Measurements from ENCODE around the gene SYNDIG1.

SYNDIG1 gene

GRCh38 chr20:24676353-24676977 lies 207.0 kb downstream of the SYNDIG1 start:
- DNase-seq (ENCODE audit: low read depth): no peak
- TF ChIP-seq CTCF (IDR thresholded peaks at IDR 0.05; ENCODE audit: low read depth, low read length, missing control alignments): no peak
- H3K4me3 ChIP-seq (ENCODE audit: low read depth, low read length): no peak overlapping the region

- no peak overlapping the region for H3K4me3 ChIP-seq (ENCODE audit: low read depth, low read length)
- no peak for DNase-seq (ENCODE audit: low read depth)
- TF ChIP-seq CTCF (IDR thresholded peaks at IDR 0.05; ENCODE audit: low read depth, low read length, missing control alignments): no peak
Measured at GRCh38 chr20:24676978-24677370, 207.5 kb downstream of the SYNDIG1 start.

GRCh38 chr20:24677626-24678315 lies 208.3 kb downstream of the SYNDIG1 start:
- TF ChIP-seq CTCF (IDR thresholded peaks at IDR 0.05; ENCODE audit: low read depth, low read length, missing control alignments): no peak
- DNase-seq (ENCODE audit: low read depth): no peak
- H3K4me3 ChIP-seq (ENCODE audit: low read depth, low read length): no peak overlapping the region

- TF ChIP-seq CTCF (IDR thresholded peaks at IDR 0.05; ENCODE audit: low read depth, low read length, missing control alignments): no peak
- no peak for DNase-seq (ENCODE audit: low read depth)
- no peak overlapping the region for H3K4me3 ChIP-seq (ENCODE audit: low read depth, low read length)
Measured at GRCh38 chr20:24678351-24679106, 209.1 kb downstream of the SYNDIG1 start.

- DNase-seq (ENCODE audit: low read depth): no peak
- no peak for TF ChIP-seq CTCF (IDR thresholded peaks at IDR 0.05; ENCODE audit: low read depth, low read length, missing control alignments)
- H3K4me3 ChIP-seq (ENCODE audit: low read depth, low read length): no peak overlapping the region
Measured at GRCh38 chr20:24679448-24680047, 210.1 kb downstream of the SYNDIG1 start.

- no peak for TF ChIP-seq CTCF (IDR thresholded peaks at IDR 0.05; ENCODE audit: low read depth, low read length, missing control alignments)
- no peak overlapping the region for H3K4me3 ChIP-seq (ENCODE audit: low read depth, low read length)
- DNase-seq (ENCODE audit: low read depth): no peak
Measured at GRCh38 chr20:24681634-24682495, 212.4 kb downstream of the SYNDIG1 start.
